ENCODE measurements around the gene LMCD1. TPM values are rescaled to one million over a fixed set of nuclear protein-coding genes. Genes with fewer than 3 reads are reported as not detected.

LMCD1 gene
- total and polyA plus RNA-seq, 2 donors (not counting 1 experiment from before 2014, with no cell fraction given): 1.4 to 4.9 TPM

GRCh38 chr3:8481380-8481779 lies 20.2 kb upstream of the LMCD1 start:
- ChIA-PET POLR2A (no interaction called here), CTCF (no interaction called here)
- Histone ChIP-seq H3K27ac (ENCODE audit: low read length in 2 of 2) (no peak overlapping the region), H3K4me3 (ENCODE audit: control extremely low read depth in 1 of 5, extremely low read depth in 1 of 5, insufficient read depth in 1 of 5, low read depth in 2 of 5, low read length in 4 of 5) (no peak overlapping the region), H3K79me2 (ENCODE audit: control insufficient read depth, insufficient read depth, low read length) (no peaks in the 10 kb centered on the region), H3K9ac (ENCODE audit: low read length) (no peak overlapping the region), H2AFZ (ENCODE audit: insufficient read depth, low read depth, low read length, poor library complexity, severe bottlenecking) (no peak overlapping the region), H3K9me3 (ENCODE audit: control extremely low read depth in 1 of 3, control insufficient read depth in 2 of 3, insufficient read depth in 1 of 3, low read length in 2 of 3) (peaks cover 0 to 4% (median 0%) of the 10 kb centered on the region in 3 donors), H4K20me1 (ENCODE audit: control insufficient read depth, insufficient read depth, low read length, poor library complexity, severe bottlenecking) (no peaks in the 10 kb centered on the region), H3K36me3 (replicated peaks in 1 of 2; ENCODE audit: control extremely low read depth in 1 of 2, control insufficient read depth in 1 of 2, extremely low read depth in 1 of 2, insufficient read depth in 2 of 2, low read length in 1 of 2) (no peaks in the 10 kb centered on the region), H3K4me2 (replicated peaks; ENCODE audit: low read depth, low read length, poor library complexity, severe bottlenecking) (no peak overlapping the region), H3K4me1 (ENCODE audit: control insufficient read depth in 2 of 2, insufficient read depth in 2 of 2, low read length in 2 of 2) (no peaks in the 10 kb centered on the region), H3K27me3 (replicated peaks in 1 of 4; ENCODE audit: control extremely low read depth in 1 of 4, control insufficient read depth in 3 of 4, insufficient read depth in 4 of 4, low read length in 3 of 4) (no peaks in the 10 kb centered on the region)
- DNase-seq: no peak
- Mint-ChIP-seq H3K27me3 (no peaks in the 10 kb centered on the region), H3K27ac (no peak overlapping the region), H3K4me1 (no peaks in the 10 kb centered on the region), H3K4me3 (no peak overlapping the region), H3K9me3 (ENCODE audit: insufficient read depth) (no peaks in the 10 kb centered on the region)
- TF ChIP-seq EZH2 (IDR thresholded peaks at IDR 0.05; ENCODE audit: borderline replicate concordance, insufficient read depth, low read depth, low read length, poor library complexity, severe bottlenecking) (no peak), CTCF (IDR thresholded peaks at IDR 0.05) (no peak)
- no peak for ATAC-seq (ENCODE audit: low read depth)
- no CpG with 5 or more reads among the region's 2 CpGs for WGBS (ENCODE audit: insufficient coverage)
- intact Hi-C loops (cut with micrococcal nuclease): no loop called here

GRCh38 chr3:8482263-8482662 lies 19.4 kb upstream of the LMCD1 start:
- Mint-ChIP-seq H3K4me3 (no peak overlapping the region), H3K27ac (no peak overlapping the region), H3K9me3 (ENCODE audit: insufficient read depth) (no peaks in the 10 kb centered on the region), H3K4me1 (no peaks in the 10 kb centered on the region), H3K27me3 (no peaks in the 10 kb centered on the region)
- Histone ChIP-seq H3K4me1 (ENCODE audit: control insufficient read depth in 2 of 2, insufficient read depth in 2 of 2, low read length in 2 of 2) (no peaks in the 10 kb centered on the region), H3K27me3 (replicated peaks in 1 of 4; ENCODE audit: control extremely low read depth in 1 of 4, control insufficient read depth in 3 of 4, insufficient read depth in 4 of 4, low read length in 3 of 4) (no peaks in the 10 kb centered on the region), H3K9ac (ENCODE audit: low read length) (no peak overlapping the region), H3K4me3 (ENCODE audit: control extremely low read depth in 1 of 5, extremely low read depth in 1 of 5, insufficient read depth in 1 of 5, low read depth in 2 of 5, low read length in 4 of 5) (no peak overlapping the region), H3K36me3 (replicated peaks in 1 of 2; ENCODE audit: control extremely low read depth in 1 of 2, control insufficient read depth in 1 of 2, extremely low read depth in 1 of 2, insufficient read depth in 2 of 2, low read length in 1 of 2) (no peaks in the 10 kb centered on the region), H3K79me2 (ENCODE audit: control insufficient read depth, insufficient read depth, low read length) (no peaks in the 10 kb centered on the region), H2AFZ (ENCODE audit: insufficient read depth, low read depth, low read length, poor library complexity, severe bottlenecking) (no peak overlapping the region), H3K4me2 (replicated peaks; ENCODE audit: low read depth, low read length, poor library complexity, severe bottlenecking) (no peak overlapping the region), H4K20me1 (ENCODE audit: control insufficient read depth, insufficient read depth, low read length, poor library complexity, severe bottlenecking) (no peaks in the 10 kb centered on the region), H3K9me3 (ENCODE audit: control extremely low read depth in 1 of 3, control insufficient read depth in 2 of 3, insufficient read depth in 1 of 3, low read length in 2 of 3) (peaks cover 0 to 4% (median 0%) of the 10 kb centered on the region in 3 donors), H3K27ac (ENCODE audit: low read length in 2 of 2) (no peak overlapping the region)
- no peak for DNase-seq
- TF ChIP-seq CTCF (IDR thresholded peaks at IDR 0.05): no peak
- no CpG with 5 or more reads among the region's 2 CpGs for WGBS (ENCODE audit: insufficient coverage)
- ChIA-PET CTCF (no interaction called here), POLR2A (no interaction called here)
- intact Hi-C loops (cut with micrococcal nuclease): no loop called here
- no peak for ATAC-seq (ENCODE audit: low read depth)
